ENCODE measurements around the gene LRIG3. TPM values are rescaled to one million over a fixed set of nuclear protein-coding genes. Genes with fewer than 3 reads are reported as not detected.

The LRIG3 gene
- total RNA-seq, 4 donors from 2014 or later, result 32.4 to 87.2 (median 68.4) TPM

DNA sequence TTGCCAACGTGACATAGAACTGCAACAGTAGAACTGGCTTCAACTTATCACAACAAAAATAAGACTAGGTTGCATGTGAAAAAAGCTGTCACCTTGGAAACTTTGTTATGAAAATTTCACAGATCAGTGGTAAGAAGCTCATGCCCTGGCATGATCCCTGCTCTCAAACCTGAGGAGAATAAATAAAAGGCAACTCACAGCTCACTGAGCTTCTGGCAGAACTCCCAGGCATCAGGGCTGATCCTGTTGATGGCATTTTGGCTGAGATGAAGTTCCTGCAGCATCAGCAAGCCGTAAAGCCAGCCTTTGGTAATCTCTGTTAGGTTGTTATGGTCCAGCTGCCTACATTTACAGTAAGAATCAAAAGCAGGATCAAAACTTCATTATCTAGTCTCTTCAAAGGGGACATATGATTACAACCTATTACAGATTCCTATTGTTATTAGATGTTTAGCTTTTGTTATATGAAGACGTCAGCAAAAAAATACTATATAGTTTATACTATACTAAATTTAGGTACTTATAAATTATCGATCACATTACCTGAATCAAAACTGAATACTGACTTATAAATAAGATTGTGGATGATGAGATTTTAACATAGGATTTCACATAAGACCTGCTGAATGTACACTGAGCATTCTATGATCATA, 32.0 kb downstream of the LRIG3 start:
- TF ChIP-seq, protein P1, sequence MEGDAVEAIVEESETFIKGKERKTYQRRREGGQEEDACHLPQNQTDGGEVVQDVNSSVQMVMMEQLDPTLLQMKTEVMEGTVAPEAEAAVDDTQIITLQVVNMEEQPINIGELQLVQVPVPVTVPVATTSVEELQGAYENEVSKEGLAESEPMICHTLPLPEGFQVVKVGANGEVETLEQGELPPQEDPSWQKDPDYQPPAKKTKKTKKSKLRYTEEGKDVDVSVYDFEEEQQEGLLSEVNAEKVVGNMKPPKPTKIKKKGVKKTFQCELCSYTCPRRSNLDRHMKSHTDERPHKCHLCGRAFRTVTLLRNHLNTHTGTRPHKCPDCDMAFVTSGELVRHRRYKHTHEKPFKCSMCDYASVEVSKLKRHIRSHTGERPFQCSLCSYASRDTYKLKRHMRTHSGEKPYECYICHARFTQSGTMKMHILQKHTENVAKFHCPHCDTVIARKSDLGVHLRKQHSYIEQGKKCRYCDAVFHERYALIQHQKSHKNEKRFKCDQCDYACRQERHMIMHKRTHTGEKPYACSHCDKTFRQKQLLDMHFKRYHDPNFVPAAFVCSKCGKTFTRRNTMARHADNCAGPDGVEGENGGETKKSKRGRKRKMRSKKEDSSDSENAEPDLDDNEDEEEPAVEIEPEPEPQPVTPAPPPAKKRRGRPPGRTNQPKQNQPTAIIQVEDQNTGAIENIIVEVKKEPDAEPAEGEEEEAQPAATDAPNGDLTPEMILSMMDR (IDR thresholded peaks at IDR 0.05; ENCODE audit: low read depth), result no peak

DNA sequence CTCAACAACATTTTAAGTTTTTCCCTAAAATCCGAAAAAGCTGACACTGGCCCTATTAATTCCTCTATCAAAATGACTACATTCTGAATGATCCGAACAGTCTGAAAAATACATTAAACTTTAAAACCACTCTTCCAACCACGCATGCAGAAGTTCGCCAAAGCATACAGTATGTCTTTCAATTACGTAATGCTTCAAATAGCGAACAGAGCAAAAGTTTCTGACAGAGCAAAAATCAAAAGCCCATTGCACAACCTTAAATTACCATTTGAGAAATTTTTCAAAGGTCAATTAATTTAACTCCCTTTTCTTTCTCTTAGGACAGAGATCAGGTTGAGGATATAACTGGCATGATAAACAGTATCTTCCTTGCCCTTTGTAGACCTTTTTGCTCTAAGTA, 33.2 kb downstream of the LRIG3 start:
- TF ChIP-seq, protein P1 (IDR thresholded peaks at IDR 0.05; ENCODE audit: low read depth), result no peak

DNA sequence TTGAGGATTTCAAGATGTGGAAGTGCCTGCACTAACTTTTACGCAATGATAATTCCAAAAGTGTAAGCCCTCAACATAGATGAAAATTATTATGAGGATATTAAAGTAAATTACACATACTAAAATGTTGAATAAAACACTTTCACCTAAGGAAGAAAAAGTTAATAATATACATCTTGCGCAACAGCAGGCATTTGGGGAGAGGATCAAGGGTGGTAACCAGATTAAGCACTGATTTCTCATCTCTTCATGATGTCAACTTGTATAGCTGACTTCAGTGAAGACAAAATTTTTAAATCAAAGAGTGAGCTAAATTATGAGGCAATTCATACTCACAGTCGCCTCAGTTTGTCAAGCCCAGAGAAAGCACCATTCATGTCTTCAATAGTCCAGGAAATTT, 33.8 kb downstream of the LRIG3 start:
- TF ChIP-seq, protein P1 (IDR thresholded peaks at IDR 0.05; ENCODE audit: low read depth), result no peak

DNA sequence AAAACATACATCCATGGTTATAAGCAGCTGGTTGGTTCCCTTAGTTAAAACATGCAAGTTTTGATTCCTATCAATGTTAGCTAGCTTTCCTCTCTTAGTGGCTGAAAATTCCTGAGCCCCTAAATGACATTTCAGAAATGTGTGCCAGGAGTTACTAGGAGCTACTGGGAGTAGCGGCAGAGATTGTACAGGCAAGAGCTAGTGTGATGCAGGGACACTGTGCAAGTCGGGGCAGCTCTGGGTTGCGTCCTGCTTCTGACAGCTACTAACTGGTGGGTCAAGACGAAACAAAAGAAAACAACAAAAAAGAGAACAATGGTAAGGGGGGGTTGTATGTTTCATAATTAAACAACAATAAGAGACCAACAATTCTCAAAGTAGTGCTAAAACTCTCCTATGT, 35.4 kb downstream of the LRIG3 start:
- TF ChIP-seq, protein P1 (IDR thresholded peaks at IDR 0.05; ENCODE audit: low read depth), result no peak

DNA sequence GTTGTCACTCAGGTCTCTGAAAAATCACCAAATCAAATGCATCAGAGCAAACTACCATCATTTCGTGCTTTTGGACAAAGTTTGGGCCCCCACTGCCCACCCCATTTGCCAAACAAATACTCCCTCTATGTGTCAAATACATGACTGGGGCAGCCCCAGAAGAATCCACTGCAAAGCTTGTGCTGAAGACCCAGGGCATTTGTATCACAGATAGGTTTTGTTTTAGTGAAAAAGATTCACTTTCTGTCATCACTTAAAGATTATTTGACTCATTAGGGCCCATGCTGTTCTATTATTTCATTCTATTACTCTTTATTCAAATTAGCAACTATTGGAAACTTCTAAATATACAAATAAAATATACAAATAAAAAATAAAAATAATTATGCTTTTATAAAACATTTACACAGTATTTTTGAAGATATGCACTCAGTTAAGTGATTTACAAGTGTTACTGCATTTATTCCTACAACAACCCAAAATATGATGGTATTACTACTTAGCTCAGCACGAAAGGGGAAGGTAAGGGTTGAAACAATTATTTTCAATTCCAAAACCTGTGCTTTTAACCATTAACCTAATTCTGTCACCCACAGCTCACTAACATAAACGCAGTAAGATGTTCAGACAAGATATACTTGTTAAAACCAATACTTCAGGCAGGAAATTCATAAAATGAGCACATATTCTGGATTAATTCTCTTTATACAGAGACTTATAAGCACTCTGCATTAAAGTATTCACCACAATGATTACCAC, 36.5 kb downstream of the LRIG3 start:
- TF ChIP-seq, protein P1 (IDR thresholded peaks at IDR 0.05; ENCODE audit: low read depth), result no peak

DNA sequence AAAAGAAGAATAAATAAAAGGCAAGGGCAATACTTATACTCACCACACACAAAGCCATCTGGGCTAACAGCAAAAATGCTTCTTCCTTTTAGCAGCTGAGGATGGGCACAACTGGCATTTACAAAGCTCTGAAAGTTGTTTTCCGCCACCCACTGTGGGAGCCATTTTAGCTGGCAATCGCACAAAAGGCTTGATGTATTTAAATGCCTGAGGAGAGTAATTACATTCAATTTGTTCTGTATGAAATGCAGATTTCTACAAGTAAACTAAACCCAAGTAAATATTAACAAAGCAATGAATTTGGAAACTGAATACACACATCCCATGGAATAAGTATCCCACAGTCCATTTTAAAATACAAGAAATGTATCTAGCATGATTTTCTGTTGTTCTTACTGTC, 37.5 kb downstream of the LRIG3 start:
- TF ChIP-seq, protein P1 (IDR thresholded peaks at IDR 0.05; ENCODE audit: low read depth), result no peak

DNA sequence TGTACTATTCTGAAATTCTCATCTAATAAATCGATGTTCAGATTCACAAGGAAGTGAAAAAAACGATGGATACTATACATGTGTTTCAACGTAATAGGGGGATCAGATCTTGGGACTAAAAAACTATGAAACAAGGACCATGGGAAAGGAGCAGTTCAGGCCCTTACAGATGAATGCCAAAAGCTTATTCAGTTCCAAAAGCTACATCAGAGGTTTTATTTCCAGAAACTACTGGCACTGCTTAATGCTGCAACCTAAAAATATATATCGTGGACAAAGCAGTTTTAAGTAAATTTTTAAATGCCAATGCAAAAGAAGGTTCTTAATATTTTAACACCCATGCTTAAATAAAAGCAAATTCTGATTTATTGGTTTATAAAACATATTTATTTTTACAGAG, 38.5 kb downstream of the LRIG3 start:
- TF ChIP-seq, protein P1 (IDR thresholded peaks at IDR 0.05; ENCODE audit: low read depth), result no peak
